ENCODE results near the gene CIDEB.

The CIDEB gene

GRCh38 chr14:24290746-24291145 is 17.0 kb downstream of the CIDEB start:
- no peak for DNase-seq (ENCODE audit: low spot score)

DNA sequence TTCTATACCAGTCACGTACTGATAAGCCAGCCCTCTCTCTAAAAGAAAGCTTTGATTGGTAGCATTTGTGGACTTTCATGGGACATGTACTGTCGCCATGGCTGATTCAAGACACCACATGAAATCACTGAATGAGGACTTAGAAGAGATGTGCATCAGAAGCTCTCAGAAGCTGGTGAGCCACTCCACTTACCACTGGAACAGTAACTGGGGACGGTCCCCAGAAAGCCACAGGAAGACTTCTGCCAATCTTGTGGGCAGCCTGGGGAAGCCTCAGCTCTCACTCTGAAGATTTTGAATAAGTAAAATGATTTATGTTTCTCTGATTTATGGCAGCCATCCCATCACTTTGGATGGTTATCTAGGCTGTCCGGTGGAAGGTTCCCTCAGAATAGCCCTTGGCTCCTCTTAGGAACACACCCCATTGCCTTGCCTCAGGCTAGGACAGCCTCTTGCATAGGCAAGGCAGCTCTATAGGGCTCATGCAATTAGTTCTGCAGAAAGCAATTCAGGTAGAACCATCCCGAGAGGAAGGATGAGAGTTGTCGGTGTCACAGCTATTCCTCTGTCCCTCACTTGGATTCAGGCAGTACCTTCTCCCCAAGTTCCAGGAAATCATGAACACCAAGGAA is 18.0 kb downstream of the CIDEB start:
- DNase-seq (ENCODE audit: low spot score), result no peak

DNA sequence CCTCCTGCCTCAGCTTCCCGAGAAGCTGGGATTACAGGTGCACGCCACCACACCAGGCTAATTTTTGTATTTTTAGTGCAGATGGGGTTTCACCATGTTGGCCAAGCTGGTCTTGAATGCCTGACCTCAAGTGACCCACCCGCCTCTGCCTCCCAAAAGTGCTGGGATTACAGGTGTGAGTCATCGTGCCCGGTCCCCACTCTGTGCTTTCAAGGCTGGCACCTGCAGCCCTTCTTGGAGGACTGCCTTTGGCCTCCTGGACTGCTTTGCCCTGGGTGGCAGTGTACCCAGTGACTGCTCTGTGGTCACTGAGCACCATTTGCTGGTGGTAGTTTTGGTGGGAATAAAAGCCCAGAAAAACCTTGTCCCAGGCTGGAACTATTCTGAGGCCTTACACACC is 20.8 kb downstream of the CIDEB start:
- DNase-seq (ENCODE audit: low spot score), result no peak

DNA sequence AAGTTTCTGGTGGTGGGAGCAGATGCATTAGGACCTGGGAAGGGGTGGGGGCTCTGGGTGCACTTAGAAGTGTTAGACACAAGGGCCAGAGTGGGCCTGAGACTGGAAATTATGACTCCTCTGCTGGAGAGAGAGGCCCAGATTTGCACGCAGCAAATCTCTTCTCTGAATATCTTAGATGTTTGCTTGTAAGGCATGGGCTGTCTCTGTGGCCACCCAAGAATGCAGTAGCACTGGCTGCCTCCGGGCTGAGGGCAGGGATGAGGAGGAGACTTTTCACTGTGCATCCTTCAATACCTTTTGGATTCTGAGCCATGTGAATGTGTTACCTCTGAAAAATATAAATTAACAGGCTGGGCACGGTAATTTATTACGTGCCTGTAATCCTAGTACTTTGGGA is 22.4 kb downstream of the CIDEB start:
- no peak for DNase-seq (ENCODE audit: low spot score)

DNA sequence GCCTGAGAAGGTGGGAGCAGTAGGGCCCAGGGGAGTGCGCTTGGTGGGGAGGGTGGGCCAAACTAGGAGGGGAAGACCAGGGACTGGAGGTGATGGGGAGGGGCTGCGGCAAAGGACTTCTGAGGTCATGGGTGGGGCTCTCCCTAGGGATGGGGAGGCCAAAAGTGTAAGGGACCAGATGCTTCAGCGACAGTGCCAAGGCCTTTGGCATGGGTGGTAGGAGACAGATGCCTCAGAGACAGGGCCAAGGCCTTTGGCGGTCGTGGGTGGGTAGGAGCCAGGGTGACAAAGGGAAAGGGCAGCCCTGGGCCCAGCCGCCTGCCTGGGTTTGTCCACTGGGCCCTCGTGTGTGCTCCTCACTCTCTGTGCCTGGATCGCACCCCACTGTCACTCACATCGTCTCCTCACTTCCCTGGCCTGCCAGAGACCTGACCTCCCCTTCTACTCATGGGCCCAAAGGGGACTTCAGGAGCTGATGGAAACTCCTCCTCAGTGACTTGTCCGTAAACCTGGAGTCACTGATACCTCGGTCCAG is 23.2 kb downstream of the CIDEB start:
- DNase-seq (ENCODE audit: low spot score), result no peak

DNA sequence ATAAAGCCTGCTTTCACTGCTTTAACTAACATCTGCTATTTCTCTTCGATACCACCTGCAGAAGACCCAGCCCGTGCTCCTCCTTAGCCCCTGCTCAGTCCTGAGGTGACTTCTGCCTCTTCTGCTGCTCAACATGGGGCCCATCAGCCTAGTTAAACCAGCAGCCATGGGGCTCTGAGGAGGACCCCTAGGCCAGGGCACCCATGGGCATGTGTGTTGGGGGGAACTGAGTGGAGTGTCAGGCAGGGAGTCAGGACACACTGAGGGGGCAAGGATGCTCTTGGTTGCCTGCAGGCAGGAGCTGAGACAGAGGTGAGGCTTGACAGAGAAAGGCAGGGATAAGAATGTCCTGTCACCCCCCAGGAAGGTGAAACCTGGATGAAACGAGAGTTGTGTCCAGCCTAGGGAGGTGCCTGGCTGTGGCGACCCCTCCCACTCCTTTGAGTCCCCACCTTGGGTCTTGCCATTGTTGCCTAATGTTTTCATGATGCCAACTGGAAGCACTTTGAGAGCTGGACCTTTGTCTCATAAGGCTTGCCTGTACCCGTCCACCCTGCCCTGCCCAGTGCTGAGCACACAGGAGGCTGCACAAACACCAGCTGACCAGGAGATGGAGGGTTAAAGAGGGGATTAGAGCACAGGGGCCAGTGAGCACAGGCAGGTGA is 23.8 kb downstream of the CIDEB start:
- DNase-seq (ENCODE audit: low spot score), result no peak

DNA sequence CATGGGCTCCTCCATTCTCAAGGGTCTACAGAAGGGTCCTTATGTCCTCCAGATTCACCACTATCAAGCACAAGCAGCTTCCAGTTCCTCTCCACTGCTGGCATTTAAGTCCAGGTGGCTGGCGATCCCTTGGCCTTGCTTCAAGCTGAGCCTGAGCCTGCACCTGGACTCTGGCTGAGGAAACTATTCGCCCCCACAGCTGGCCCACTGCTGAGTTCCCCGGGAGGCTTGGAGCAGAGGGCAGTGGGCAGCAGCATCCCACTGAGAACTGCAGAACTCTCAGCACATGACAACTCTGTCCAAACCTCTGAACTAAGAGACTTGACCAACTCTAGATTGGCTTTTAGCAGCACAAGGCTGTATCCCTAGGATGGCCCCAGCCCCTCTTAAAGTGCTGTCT is 25.0 kb downstream of the CIDEB start:
- DNase-seq (ENCODE audit: low spot score), result no peak

- DNase-seq (ENCODE audit: low spot score), result no peak
Measured at GRCh38 chr14:24281636-24282035, 26.1 kb downstream of the CIDEB start.

- DNase-seq (ENCODE audit: low spot score), result no peak
Measured at GRCh38 chr14:24280797-24281460, 26.8 kb downstream of the CIDEB start.

DNA sequence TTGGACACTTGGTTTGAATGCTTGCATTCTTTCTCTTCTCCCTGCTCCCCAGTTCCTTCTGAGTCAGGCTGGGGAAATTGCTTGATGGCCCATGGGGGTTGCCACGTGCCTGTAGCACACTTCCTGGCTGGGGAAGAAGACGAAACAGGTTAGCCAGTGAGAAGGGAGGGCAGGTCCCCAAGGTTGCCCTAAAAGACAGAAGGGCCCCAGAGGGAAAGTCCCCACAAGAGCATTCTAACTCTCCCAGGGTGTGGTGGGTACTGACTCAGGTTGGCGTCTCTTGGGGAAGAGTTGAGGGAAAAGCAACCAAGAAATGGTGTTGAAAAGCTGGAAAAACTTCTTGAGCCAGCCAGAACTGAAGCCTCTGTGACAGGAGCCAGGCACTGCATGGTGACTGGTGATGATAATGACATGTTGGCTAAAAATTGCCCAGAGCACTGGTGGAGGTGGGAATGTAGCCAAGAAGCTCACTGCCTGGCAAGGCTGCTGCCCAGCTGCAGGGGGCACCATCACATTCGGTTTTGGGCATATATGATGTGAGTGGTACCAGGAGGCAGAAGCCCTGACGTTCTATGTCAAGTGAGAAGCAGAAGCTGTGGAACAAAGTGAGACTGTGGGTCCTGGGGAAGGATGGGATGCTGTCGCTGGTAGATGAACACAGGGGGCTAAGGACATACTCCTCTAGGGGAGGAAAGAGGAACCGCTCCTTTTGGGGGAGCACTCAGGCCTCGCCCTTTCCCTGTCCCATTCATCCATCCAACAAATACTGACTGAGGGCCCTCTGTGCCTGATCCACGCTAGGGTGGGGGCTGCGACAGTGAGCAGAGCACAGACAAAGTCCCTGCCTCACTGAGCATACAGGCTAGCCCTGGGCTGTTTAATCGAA is 28.2 kb downstream of the CIDEB start:
- DNase-seq (ENCODE audit: low spot score), result peak; percentile 64

GRCh38 chr14:24278424-24278823 is 29.4 kb downstream of the CIDEB start:
- no peak for DNase-seq (ENCODE audit: low spot score)

GRCh38 chr14:24277606-24278321 is 30.0 kb downstream of the CIDEB start:
- peak; percentile 37 for DNase-seq (ENCODE audit: low spot score)

GRCh38 chr14:24277071-24277470 is 30.7 kb downstream of the CIDEB start:
- DNase-seq (ENCODE audit: low spot score), result no peak

- DNase-seq (ENCODE audit: low spot score), result peak; percentile 74
Measured at GRCh38 chr14:24274101-24274543, 33.7 kb downstream of the CIDEB start.

- peak; percentile 39 for DNase-seq (ENCODE audit: low spot score)
Measured at GRCh38 chr14:24273422-24273998, 34.3 kb downstream of the CIDEB start.

DNA sequence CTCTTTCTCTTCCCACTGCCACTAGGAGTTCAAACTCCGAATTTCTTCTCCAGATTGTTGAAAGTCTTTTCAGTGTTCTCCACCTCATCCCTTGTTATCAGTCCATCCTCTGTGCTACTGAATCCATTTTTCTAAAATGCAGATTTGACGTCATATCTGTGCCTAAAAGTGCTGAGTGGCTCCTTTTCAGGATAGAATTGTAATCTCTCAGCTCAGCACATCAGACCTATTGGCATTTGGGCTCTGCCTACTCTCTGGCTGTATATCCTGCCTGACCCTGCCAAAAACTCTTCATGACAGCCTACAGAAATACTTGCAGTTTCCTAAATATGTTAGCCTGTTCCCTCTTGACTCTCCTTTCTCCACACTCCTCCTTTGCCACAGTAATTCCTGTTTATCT is 35.3 kb downstream of the CIDEB start:
- DNase-seq (ENCODE audit: low spot score), result no peak

DNA sequence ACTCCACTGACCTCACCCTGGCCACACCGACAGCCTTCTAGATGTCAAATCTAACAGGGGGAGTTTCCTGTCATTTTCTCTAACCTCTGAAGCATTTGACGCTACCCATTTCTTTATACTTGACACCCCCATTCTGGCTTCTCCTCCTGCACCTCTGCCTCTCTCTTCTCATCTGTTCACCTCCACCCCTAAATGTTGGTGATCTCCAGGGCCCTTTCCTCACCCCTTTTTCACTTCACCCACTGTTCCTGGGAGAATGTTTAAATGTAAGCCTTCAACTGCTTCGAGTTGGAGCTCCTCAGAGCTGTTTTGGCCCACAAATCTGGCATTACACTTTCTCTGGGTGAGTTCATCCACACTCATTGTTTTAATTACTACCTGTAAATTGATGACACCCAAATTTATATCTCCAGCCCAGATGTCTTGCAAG is 35.9 kb downstream of the CIDEB start:
- DNase-seq (ENCODE audit: low spot score), result no peak

DNA sequence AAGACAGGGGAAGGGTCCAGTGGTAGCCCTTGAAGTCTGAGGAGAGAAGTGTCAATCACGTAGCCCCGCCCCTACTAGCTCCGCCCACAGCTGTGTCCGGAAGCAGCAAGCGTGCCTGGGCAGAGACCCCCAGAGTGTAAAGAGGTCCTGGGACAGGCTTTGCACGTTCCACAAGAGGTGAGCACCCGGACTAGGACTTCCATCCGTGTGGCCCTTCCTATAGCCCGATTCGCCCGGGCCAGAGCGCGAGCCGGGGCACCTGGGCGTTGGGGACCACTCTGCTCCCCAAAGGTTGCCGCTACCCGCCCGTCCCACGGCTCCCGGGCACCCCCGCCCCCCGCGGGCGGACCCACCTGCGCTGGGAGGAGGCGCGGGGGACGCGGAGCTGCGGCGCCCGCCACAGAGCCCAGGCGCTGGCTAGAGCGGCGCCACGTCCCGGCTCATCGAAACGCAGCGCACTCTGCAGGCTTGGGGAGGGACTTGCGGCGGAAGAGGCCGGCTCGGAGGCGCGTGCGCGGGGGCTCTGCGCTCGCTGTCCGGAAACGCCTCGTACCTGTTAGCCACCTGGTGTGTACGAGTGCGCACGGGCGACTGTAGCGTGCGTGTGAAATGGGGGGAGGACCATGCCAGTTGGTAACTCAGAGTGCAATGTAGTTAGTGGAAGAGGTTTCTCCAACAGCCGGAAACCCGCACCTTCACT is 36.5 kb downstream of the CIDEB start, which contains the start of gene RABGGTA:
Gene RABGGTA (minus strand): TSS at position 464 of the 700 bp plus-strand sequence. CDS start 482 bp downstream, outside the sequence.
- peak; percentile 96 for DNase-seq (ENCODE audit: low spot score)

GRCh38 chr14:24270537-24271133 is 37.1 kb downstream of the CIDEB start:
- DNase-seq (ENCODE audit: low spot score), result no peak
